MG63 (cell line): ENCODE results near the gene KLHL17. TPM values are rescaled to one million over a fixed set of nuclear protein-coding genes. Genes with fewer than 3 reads are reported as not detected.
A peak's percentile ranks its signal among the peaks of the same experiment; 100 is the strongest.

ENCODE experiments used
- DNase-seq: peaks from one replicate; pipeline ENCODE4 v3.0.0-alpha.2; 2020
- H3K27me3 ChIP-seq: fragments of 250-450 bp; sonication (Bioruptor Pico); 2 replicates; pipeline ENCODE4 v1.5.1; 2020; ENCODE audit warnings: mild to moderate bottlenecking, moderate library complexity
- H3K36me3 ChIP-seq: fragments of 250-450 bp; sonication (Bioruptor Pico); 2 replicates; pipeline ENCODE4 v1.5.1; 2020; ENCODE audit warnings: mild to moderate bottlenecking, moderate library complexity
- H3K4me3 ChIP-seq: fragments of 250-450 bp; sonication (Bioruptor Pico); 2 replicates; pipeline ENCODE4 v1.5.1; 2020; ENCODE audit warnings: mild to moderate bottlenecking, moderate library complexity
- H3K9me3 ChIP-seq: fragments of 250-450 bp; sonication (Bioruptor Pico); 2 replicates; pipeline ENCODE4 v1.5.1; 2020; ENCODE audit warnings: mild to moderate bottlenecking, moderate library complexity
- total RNA-seq: library from RNA; depleted of rRNA; stranded (reverse); fragments of >200 nt; shearing (Covaris generic); gene quantifications from 2 replicates; pipeline ENCODE4 v1.2.3, GENCODE V29; 2014; ENCODE audit warnings: low replicate concordance

The KLHL17 gene
- total RNA-seq, 1 experiment from 2014 or later, result 6.7 TPM

DNA sequence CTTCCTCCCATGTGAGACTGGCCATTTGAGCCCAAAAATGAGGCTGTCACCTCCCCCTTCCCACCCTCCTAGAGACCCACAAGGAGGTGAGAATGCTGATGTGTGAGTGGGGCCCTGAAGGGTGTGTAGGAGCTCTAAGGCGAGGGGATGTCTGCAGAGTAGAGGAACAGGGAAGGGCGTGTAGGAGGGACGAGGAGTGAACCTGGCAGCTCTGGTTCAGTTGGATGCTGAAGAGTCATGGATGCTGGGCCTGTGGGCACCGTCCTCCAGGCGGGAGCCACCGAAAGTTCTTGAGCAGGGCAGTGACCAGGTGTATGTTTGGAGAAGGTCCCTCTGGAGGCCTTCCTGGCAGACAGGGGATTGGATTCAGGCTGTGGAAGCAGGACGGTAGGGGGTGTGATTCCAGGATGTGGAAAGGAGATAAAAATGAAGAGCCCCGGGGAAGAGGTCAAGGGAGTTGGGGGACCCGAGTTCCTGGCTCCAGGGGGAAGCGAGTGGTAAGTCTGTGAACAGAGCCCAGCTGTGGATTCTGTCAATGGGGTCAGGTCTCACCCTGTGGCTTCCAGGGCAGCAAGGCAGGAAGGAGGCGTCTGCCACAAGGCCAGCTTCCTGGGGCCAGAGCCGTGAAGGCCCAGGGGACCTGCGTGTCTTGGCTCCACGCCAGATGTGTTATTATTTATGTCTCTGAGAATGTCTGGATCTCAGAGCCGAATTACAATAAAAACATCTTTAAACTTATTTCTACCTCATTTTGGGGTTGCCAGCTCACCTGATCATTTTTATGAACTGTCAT, 28.8 kb upstream of the KLHL17 start:
- H3K4me3 ChIP-seq, result no peak overlapping the region
- peaks cover 4% of the 10 kb centered on the region for H3K36me3 ChIP-seq
- H3K9me3 ChIP-seq, result no peaks in the 10 kb centered on the region
- no peak for DNase-seq
- no peaks in the 10 kb centered on the region for H3K27me3 ChIP-seq

DNA sequence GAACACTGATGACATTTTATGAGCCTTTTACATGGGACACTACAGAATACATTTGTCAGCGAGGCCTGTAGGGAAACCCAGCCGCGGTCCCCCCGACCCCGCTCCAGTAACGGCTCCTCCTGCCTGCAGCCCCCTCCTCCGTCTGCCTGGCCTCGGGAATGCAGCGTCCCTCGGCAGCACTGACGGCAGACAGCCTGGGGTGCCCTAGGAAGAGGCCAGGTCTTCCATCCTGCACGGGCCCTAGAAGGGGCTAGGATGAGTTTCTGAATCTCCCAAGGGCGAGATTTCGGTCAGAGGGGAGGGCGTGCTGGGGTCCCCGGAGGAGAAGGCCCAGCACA, 28.2 kb upstream of the KLHL17 start:
- Histone ChIP-seq H3K36me3 (peaks cover 4% of the 10 kb centered on the region), H3K4me3 (no peak overlapping the region), H3K9me3 (no peaks in the 10 kb centered on the region), H3K27me3 (no peaks in the 10 kb centered on the region)
- no peak for DNase-seq

DNA sequence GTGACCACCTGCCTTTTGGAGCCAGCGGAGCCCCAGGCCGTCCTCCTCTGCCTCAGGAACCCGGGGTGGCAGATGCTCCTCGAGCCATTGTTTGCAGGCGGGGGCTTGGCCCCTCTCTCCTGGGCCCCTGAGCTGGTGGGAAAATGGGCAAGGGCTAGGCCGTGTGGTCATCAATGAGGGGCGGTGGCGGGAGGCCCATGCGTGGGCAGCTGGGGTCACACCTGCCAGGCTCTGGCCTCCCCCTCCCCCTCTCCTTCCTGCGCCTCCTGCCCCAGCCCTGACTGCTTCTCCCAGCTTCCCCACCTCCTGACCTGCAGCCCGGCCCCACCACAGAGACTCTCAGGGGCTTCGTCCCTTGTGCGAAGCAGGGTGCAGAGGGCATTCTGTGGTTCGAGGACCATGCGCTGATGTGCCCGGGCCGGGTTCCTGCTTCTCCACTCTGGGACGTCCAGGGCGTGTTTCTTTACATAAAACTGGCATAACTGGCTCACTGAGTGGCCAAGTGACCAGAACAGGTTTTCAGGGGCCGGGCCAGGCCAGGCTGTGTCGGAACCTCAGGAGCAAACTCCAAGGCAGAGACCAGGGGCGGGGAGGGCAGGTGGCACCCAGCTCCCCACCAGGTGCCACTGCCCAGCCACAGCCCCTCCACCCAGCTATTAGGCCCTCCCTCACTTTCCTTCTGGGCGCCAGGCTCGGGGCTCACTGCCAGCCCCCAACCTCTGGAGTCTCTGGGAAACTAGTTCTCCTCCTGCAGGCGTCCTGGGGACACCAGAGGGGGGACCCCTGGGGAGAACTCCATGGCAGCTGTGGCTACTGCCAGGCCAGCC, 27.4 kb upstream of the KLHL17 start:
- Histone ChIP-seq H3K9me3 (no peaks in the 10 kb centered on the region), H3K36me3 (peaks cover 4% of the 10 kb centered on the region), H3K4me3 (no peak overlapping the region), H3K27me3 (no peaks in the 10 kb centered on the region)
- DNase-seq, result no peak

DNA sequence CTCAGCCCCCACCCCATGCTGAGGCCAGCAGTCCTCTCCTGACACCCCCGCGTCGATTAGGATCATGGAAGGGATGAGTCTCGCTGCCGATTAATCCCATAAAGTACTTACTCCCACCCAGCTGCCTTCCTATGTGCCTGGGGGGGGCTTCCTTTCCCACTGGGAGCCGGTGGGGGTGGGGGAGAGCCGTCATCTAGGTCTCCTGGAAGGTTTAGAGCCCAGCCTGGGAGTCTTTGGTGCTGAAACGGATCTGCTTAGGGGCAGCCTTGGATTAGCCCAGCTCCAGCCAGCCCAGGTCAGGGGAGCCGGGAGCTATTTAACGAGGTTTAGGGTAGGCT, 26.8 kb upstream of the KLHL17 start:
- DNase-seq, result no peak
- no peak overlapping the region for H3K4me3 ChIP-seq
- no peaks in the 10 kb centered on the region for H3K27me3 ChIP-seq
- no peaks in the 10 kb centered on the region for H3K9me3 ChIP-seq
- H3K36me3 ChIP-seq, result peaks cover 4% of the 10 kb centered on the region

DNA sequence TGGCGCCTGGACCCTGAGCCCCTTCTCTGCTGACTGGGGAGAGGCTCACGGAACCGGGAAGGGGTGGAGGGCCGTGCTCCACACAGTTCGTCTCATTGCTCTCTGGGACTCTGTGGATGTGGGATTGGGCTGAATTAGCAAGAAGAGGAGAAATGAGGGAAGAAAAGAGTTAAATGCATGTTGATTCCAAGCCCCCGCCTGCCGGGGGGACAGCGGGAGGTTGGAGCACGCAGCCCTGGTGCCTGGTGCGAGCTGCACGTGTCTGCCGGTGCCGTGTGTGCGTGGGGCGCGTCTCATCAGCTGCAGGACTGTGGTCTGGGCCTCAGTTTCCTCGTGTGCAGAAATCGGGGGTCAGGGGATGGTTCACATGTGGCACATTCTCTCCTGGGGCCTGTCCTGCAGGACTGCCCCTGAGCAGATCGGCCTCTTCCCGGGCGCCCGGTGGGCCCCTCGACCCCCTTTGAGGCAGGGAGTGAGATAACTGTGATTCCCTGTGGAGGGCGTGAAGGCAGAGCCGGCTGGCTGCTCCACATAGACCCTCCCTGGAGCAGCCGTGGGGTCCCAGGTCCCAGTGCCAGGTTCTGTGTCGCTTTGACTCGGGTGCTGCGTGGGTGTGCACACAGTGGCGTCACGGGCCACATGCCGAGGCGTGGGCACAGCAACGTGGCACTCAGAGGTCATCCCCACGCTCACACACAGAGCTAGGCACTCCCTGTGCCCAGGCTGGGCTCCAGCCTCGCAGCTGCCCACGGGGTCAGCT, 25.2 kb upstream of the KLHL17 start:
- no peak for DNase-seq
- H3K9me3 ChIP-seq, result no peaks in the 10 kb centered on the region
- H3K4me3 ChIP-seq, result no peak overlapping the region
- peaks cover 4% of the 10 kb centered on the region; the same call in 1 of the 2 replicates for H3K36me3 ChIP-seq
- H3K27me3 ChIP-seq, result no peaks in the 10 kb centered on the region

DNA sequence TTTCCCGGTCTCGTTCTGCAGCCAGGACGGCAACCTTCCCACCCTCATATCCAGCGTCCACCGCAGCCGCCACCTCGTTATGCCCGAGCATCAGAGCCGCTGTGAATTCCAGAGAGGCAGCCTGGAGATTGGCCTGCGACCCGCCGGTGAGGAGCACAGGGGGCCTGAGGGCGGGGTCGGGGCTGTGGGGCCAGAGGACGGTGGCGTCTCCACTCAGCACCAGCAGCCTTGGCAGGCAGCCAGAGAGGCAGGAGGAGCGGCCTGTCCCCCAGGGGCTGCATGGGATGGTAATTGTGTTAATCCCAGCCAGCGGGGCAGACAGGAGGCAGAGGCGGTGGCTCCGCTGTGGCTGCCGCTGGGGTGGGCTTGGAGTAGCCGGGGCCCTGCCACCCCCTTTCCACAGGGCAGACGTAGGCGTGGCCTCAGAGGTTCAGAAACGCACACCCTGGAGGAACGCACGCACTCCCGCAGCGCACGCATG, 24.6 kb upstream of the KLHL17 start:
- Histone ChIP-seq H3K9me3 (no peaks in the 10 kb centered on the region), H3K27me3 (no peaks in the 10 kb centered on the region), H3K4me3 (no peak overlapping the region), H3K36me3 (peaks cover 4% of the 10 kb centered on the region; the same call in 1 of the 2 replicates)
- DNase-seq, result no peak

DNA sequence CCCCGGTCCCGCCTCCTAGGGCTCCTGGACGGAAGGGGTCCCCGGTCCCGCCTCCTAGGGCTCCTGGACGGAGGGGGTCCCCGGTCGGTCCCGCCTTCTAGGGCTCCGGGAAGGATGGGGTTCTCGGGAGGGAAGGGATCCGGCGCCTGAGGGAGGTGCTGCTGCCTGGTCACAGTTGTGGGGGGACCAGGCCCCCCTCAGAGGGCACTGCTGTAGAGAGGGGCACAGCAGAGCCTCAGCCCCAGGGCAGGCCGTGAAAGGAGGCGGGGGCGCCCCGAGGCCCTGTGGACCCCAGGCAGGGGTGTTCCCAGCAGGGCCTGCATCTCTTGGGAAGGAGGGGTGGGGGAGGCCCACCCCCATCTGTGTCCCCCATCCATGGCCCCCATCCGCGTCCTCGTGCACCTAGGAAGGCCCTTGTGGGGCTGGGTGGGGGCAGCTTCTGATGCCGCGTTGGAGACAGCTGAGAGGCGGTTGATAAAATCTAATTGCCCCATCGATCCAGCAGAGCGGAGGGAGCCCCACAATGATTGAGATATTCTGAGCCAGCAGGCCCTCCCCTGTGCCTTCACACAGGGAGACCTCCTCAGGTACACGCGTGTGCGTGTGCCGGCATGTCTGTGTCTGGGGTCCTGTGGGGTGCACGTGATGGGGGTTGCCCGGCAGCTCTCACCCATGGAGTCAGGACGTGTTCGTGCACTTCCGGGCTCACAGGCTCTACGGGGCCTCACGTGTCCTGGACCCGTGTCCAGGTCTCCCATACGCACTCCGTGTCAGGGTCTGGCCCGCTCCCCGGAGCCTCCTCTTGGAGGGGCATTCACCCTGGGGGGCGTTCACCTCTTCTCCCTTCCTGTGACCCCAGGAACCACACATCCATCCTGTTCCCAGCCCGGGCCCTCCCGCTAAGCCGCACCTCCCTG, 23.8 kb upstream of the KLHL17 start:
- peaks cover 2% of the 10 kb centered on the region for H3K36me3 ChIP-seq
- DNase-seq, result no peak
- no peaks in the 10 kb centered on the region for H3K27me3 ChIP-seq
- no peaks in the 10 kb centered on the region for H3K9me3 ChIP-seq
- no peak overlapping the region for H3K4me3 ChIP-seq

DNA sequence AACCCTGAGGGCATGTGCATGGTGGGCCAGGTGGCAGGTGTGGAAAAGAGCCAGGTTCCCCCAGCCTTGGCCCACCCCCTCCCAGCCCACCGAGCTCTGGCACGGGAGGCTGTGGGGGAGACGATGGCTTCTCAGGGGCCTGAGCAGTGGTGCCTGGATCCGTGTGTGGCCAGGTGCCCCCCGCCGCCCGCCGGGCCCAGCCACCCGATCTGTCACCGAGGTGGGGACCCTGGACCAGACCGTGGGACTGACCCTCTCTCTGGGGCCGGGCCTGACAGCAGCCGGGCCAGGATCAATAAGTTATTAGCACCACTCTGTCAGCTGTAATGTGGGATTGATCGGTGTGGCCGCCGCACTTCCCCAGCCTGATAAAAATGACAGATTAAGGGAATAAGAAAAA, 22.9 kb upstream of the KLHL17 start:
- DNase-seq, result no peak
- H3K36me3 ChIP-seq, result no peaks in the 10 kb centered on the region; the same call in none of the 2 replicates
- H3K4me3 ChIP-seq, result no peak overlapping the region
- no peaks in the 10 kb centered on the region for H3K9me3 ChIP-seq
- H3K27me3 ChIP-seq, result no peaks in the 10 kb centered on the region

DNA sequence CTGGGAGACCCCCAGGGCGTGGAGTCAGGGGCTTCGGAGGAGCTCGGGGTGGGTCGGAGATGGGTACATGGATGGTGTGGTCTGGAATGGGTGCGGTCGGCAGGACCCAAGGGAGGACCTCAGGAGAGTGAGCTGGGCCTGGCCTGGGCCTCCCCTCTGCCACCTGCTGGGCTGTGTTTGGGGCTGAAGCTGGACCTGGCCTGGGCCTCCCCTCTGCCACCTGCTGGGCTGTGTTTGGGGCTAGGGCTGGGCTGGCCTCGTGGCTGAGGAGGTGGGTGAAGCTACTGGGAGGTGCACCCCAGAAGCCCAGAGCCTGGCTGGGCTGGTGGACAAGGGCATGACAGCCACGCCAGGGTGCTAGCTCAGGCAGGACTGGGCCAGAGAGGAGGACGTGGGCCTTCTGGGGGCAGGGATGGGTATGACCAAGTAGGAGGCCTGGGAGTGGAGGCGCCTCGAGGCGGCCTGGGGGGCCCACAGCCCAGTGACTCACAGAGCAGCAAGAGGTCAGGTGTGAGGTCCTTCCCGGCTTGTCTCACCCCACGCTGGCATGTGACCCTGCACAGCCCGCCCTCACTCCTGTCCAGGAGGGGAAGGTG, 22.2 kb upstream of the KLHL17 start:
- Histone ChIP-seq H3K9me3 (no peaks in the 10 kb centered on the region), H3K4me3 (no peak overlapping the region), H3K27me3 (no peaks in the 10 kb centered on the region), H3K36me3 (no peaks in the 10 kb centered on the region; the same call in none of the 2 replicates)
- peak; percentile 77 for DNase-seq

DNA sequence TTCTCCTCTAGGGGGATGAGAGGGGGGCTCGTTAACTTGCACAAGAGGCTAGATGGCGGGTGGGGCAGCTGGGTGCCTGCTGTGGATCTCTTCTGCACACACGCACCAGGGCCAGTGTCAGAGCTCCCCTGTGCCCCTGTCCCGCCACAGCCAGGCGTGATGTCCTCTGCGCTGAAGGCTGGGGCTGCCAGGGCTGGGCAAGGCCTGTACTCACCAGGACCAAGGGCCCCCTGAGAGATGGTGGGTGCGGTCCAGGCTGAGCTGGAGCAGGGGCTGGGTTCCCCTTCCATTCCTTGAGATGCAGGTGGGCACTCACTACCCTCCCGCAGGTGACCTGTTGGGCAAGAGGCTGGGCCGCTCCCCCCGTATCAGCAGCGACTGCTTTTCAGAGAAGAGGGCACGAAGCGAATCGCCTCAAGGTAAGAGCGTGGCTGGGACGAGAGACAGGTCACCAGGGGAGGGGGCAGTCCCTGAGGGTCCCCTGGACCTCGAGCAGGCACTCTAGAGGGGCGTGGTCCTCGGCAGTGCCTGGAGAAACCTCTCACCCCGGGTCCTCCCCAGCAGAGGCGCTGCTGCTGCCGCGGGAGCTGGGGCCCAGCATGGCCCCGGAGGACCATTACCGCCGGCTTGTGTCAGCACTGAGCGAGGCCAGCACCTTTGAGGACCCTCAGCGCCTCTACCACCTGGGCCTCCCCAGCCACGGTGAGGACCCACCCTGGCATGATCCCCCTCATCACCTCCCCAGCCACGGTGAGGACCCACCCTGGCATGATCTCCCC, 21.5 kb upstream of the KLHL17 start:
- H3K9me3 ChIP-seq, result no peaks in the 10 kb centered on the region
- no peaks in the 10 kb centered on the region for H3K27me3 ChIP-seq
- peaks cover 4% of the 10 kb centered on the region for H3K36me3 ChIP-seq
- no peak overlapping the region for H3K4me3 ChIP-seq
- no peak for DNase-seq

DNA sequence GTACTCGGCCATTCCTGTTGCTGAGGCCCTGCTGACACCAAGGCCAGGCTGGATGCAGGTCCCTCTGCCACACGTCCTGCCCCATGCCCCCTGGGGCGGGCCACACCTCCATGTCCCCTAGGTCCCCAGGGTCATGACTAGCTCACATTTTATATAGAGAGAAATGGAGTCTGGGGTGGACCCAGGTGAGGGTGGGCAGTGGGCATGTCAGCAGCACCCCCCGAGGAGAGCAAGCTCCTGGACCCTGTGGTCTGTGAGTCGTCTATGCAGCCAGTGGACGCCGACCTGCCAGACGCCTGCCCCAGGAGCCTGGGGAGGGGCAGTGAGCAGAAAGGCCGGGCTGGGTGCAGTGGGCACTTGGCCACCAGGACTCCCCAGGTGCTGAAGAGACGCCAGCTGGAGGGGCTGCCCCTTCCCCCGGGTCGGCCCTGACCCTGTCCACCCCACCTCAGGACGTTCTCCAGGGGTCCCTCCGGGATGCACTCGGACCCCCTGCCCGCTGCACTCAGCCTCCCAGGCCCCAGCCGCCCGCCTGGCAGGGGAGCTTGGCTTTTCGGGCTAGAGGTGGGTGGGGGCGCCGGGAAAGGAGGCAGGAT, 20.8 kb upstream of the KLHL17 start:
- H3K36me3 ChIP-seq, result peaks cover 7% of the 10 kb centered on the region
- H3K27me3 ChIP-seq, result no peaks in the 10 kb centered on the region
- no peak for DNase-seq
- H3K9me3 ChIP-seq, result no peaks in the 10 kb centered on the region
- no peak overlapping the region for H3K4me3 ChIP-seq

DNA sequence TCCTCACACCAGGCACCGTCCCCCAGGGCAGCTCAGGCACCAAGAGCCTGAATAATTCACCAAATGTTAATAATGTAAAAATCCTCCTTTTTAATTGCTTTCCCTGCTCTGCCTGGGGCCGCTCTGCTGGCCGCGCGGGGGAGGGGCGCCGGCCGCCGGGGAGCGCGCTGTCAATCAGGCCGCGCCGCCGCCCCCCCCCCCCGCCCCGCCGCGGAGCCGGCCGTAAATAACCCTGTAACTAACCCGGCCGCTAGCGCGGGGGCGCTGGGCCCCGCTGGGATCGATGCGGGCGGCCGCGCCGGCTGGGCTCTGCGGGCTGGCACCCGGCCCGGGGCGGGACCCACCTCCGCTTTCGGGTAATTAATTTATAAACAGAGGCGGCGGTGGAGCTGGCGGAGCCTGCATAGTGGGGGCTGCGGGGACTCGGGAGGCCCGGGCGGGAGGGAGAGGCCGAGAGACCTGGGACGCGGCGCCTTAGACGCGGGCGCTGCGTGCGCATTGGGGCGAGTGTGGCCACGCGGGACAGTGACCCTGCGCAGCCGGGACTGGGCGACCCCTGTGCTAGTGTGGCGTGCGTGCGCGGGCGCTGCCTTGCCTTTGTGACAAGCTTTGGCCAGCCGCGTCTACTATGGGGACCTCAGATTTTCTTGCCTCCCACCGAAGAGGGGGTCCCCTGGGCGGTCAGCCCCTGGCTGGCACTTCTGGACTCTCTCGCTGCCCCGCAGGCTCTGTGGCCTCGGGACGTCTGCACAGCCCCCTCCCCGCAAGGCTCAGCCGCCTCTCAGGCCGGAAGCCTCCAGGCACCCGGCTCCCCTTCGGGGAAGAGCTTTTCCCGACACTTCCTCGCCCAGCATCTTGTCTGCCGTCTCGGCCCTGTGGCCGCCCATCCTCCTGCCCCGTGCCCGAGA, 20.0 kb upstream of the KLHL17 start:
- Histone ChIP-seq H3K36me3 (peaks cover 15% of the 10 kb centered on the region), H3K9me3 (no peaks in the 10 kb centered on the region), H3K4me3 (0 out of 2 replicates have a peak overlapping the region, but pooled peaks have one; percentile 7), H3K27me3 (no peaks in the 10 kb centered on the region)
- DNase-seq, result peak; percentile 88

DNA sequence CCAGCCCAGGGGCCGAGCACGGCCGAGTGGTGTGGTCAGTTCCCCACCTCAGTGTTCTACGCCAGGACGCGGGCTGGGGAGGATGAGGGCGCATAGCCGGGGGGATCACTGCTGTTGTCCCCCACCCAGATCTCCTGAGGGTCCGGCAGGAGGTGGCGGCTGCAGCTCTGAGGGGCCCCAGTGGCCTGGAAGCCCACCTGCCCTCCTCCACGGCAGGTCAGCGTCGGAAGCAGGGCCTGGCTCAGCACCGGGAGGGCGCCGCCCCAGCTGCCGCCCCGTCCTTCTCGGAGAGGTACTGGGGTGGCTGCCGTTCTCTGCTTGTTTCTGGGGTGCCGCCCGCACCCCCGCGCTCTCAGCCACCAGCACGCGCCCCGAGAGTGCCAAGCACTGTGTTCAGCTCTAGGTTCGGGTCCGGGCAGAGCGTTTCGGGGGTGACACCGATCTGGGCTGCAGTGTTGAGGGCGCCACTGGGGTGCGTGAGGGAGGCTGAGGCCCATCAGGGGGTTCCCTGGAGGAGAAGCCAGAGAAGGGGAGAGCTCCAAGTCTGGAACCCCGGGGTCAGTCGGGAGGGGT, 19.3 kb upstream of the KLHL17 start:
- Histone ChIP-seq H3K27me3 (no peaks in the 10 kb centered on the region), H3K9me3 (no peaks in the 10 kb centered on the region), H3K4me3 (peak overlapping the region; percentile 20), H3K36me3 (peaks cover 18% of the 10 kb centered on the region)
- DNase-seq, result no peak
